HL-60/S4 treated with phorbol 12-myristate 13-acetate at 8.2 ng/mL for 4 days and 3 days (cell line): ENCODE measurements around the gene UBE2E2.

Experiments used
- in situ Hi-C: fragments of 300-500 bp; cut with MboI; formaldehyde crosslinking; loops from 2 replicates; pipeline ENCODE4 v1.15.0; 2022; ENCODE audit warnings: low sequenced_read_pairs

Gene UBE2E2

GRCh38 chr3:23192816-23193215, 10.3 kb upstream of the UBE2E2 start:
- in situ Hi-C loops: no loop called here

GRCh38 chr3:23193831-23194230, 9.3 kb upstream of the UBE2E2 start:
- in situ Hi-C loops: no loop called here

GRCh38 chr3:23198801-23199200, 4.3 kb upstream of the UBE2E2 start:
- in situ Hi-C loops: no loop called here

GRCh38 chr3:23199649-23200048, 3.5 kb upstream of the UBE2E2 start:
- in situ Hi-C loops: no loop called here

GRCh38 chr3:23201154-23201838, 1.8 kb upstream of the UBE2E2 start:
- in situ Hi-C loops: no loop called here

- in situ Hi-C loops: no loop called here
Observed at GRCh38 chr3:23202203-23202920, 765 bp upstream of the UBE2E2 start.

GRCh38 chr3:23203708-23204330, 692 bp downstream of the UBE2E2 start:
- in situ Hi-C loops: no loop called here

GRCh38 chr3:23206366-23206765, 3.2 kb downstream of the UBE2E2 start:
- in situ Hi-C loops: no loop called here

GRCh38 chr3:23209103-23209502, 6.0 kb downstream of the UBE2E2 start:
- in situ Hi-C loops: no loop called here

GRCh38 chr3:23209747-23210487, 6.8 kb downstream of the UBE2E2 start:
- in situ Hi-C loops: no loop called here

GRCh38 chr3:23213813-23214212, 10.7 kb downstream of the UBE2E2 start:
- in situ Hi-C loops: no loop called here

- in situ Hi-C loops: no loop called here
Observed at GRCh38 chr3:23217872-23218554, 14.9 kb downstream of the UBE2E2 start.

GRCh38 chr3:23219117-23219516, 16.0 kb downstream of the UBE2E2 start:
- in situ Hi-C loops: no loop called here

GRCh38 chr3:23219552-23219951, 16.4 kb downstream of the UBE2E2 start:
- in situ Hi-C loops: no loop called here

- in situ Hi-C loops: no loop called here
Observed at GRCh38 chr3:23221136-23221535, 18.0 kb downstream of the UBE2E2 start.

- in situ Hi-C loops: no loop called here
Observed at GRCh38 chr3:23232016-23232415, 28.9 kb downstream of the UBE2E2 start.

- in situ Hi-C loops: no loop called here
Observed at GRCh38 chr3:23232854-23233253, 29.7 kb downstream of the UBE2E2 start.

- in situ Hi-C loops: no loop called here
Observed at GRCh38 chr3:23235264-23235663, 32.1 kb downstream of the UBE2E2 start.

- in situ Hi-C loops: no loop called here
Observed at GRCh38 chr3:23236890-23237289, 33.8 kb downstream of the UBE2E2 start.

GRCh38 chr3:23238156-23238555, 35.0 kb downstream of the UBE2E2 start:
- in situ Hi-C loops: no loop called here

GRCh38 chr3:23238578-23238977, 35.5 kb downstream of the UBE2E2 start:
- in situ Hi-C loops: no loop called here
